SK-N-SH treated with all-trans-retinoic acid at 6 μM for 48 hours (cell line): ENCODE results near the gene PAPPA.
A peak's percentile ranks its signal among the peaks of the same experiment; 100 is the strongest.

Experiments used
- ATAC-seq: fragments of 200-7000 bp; cut with Tn5 transposase; 3 replicates; pipeline ENCODE4 v1.9.1; 2020; ENCODE audit warnings: mild to moderate bottlenecking, moderate library complexity
- ARNTL ChIP-seq: fragments of 450-650 bp; formaldehyde crosslinking; IDR thresholded peaks from 2 replicates; pipeline ENCODE4 v1.5.0; 2020; ENCODE audit warnings: low read depth, mild to moderate bottlenecking, moderate library complexity, borderline replicate concordance
- BACH2 ChIP-seq: fragments of 250-450 bp; sonication (Bioruptor Pico); IDR thresholded peaks from 2 replicates; pipeline ENCODE4 v1.9.0; 2021; ENCODE audit warnings: mild to moderate bottlenecking, borderline replicate concordance
- CREB5 ChIP-seq: fragments of 250-450 bp; sonication (Bioruptor Pico); IDR thresholded peaks from 2 replicates; pipeline ENCODE4 v1.5.1; 2020; ENCODE audit warnings: low read depth, mild to moderate bottlenecking, moderate library complexity
- CSRNP3 ChIP-seq: fragments of 250-450 bp; sonication (Bioruptor Pico); IDR thresholded peaks from 2 replicates; pipeline ENCODE4 v1.5.1; 2021; ENCODE audit warnings: mild to moderate bottlenecking, moderate library complexity
- ESRRG ChIP-seq: fragments of 250-450 bp; sonication (Bioruptor Pico); IDR thresholded peaks from 2 replicates; pipeline ENCODE4 v1.6.1; 2021; ENCODE audit warnings: mild to moderate bottlenecking
- GLIS3 ChIP-seq: fragments of 250-450 bp; sonication (Bioruptor Pico); IDR thresholded peaks from 2 replicates; pipeline ENCODE4 v1.5.0; 2020; ENCODE audit warnings: mild to moderate bottlenecking, moderate library complexity
- ISL1 ChIP-seq: fragments of 250-450 bp; sonication (Bioruptor Pico); IDR thresholded peaks from 2 replicates; pipeline ENCODE4 v2.1.2; 2022; ENCODE audit warnings: mild to moderate bottlenecking, moderate library complexity
- OSR1 ChIP-seq: fragments of 250-450 bp; sonication (Bioruptor Pico); IDR thresholded peaks from 2 replicates; pipeline ENCODE4 v1.8.0; 2022; ENCODE audit warnings: moderate library complexity, mild to moderate bottlenecking, inconsistent platforms
- PPARA ChIP-seq: fragments of 250-450 bp; sonication (Bioruptor Pico); IDR thresholded peaks from 2 replicates; pipeline ENCODE4 v1.5.0; 2020; ENCODE audit warnings: mild to moderate bottlenecking, borderline replicate concordance
- RARB ChIP-seq: fragments of 250-450 bp; sonication (Bioruptor Pico); IDR thresholded peaks from 2 replicates; pipeline ENCODE4 v1.8.0; 2021; ENCODE audit warnings: mild to moderate bottlenecking, moderate library complexity
- SNAI2 ChIP-seq: fragments of 250-450 bp; sonication (Bioruptor Pico); IDR thresholded peaks from 2 replicates; pipeline ENCODE4 v1.5.0; 2020; ENCODE audit warnings: mild to moderate bottlenecking, moderate library complexity
- TCF4 ChIP-seq: fragments of 250-450 bp; sonication (Bioruptor Pico); IDR thresholded peaks from 2 replicates; pipeline ENCODE4 v1.8.0; 2021; ENCODE audit warnings: mild to moderate bottlenecking, moderate library complexity, borderline replicate concordance
- TOX ChIP-seq: fragments of 250-450 bp; sonication (Bioruptor Pico); IDR thresholded peaks from 2 replicates; pipeline ENCODE4 v1.8.0; 2021; ENCODE audit warnings: mild to moderate bottlenecking, moderate library complexity, borderline replicate concordance
- ZC3H10 ChIP-seq: fragments of 250-450 bp; sonication (Bioruptor Pico); IDR thresholded peaks from 2 replicates; pipeline ENCODE4 v1.5.1; 2021; ENCODE audit warnings: mild to moderate bottlenecking, moderate library complexity
- ZFP3 ChIP-seq: fragments of 250-450 bp; sonication (Bioruptor Pico); IDR thresholded peaks from 2 replicates; pipeline ENCODE4 v1.5.0; 2020; ENCODE audit warnings: mild to moderate bottlenecking, moderate library complexity
- ZFP30 ChIP-seq: fragments of 450-650 bp; formaldehyde crosslinking; IDR thresholded peaks from 2 replicates; pipeline ENCODE4 v1.5.0; 2022; ENCODE audit warnings: mild to moderate bottlenecking, moderate library complexity
- ZNF565 ChIP-seq: fragments of 450-650 bp; formaldehyde crosslinking; conservative IDR thresholded peaks from 2 replicates; pipeline ENCODE4 v1.5.0; 2020; ENCODE audit warnings: low read depth, mild to moderate bottlenecking, moderate library complexity
- ZNF70 ChIP-seq: fragments of 450-650 bp; formaldehyde crosslinking; IDR thresholded peaks from 2 replicates; pipeline ENCODE4 v1.5.0; 2020; ENCODE audit warnings: mild to moderate bottlenecking, moderate library complexity
- ZNF8 ChIP-seq: fragments of 450-650 bp; formaldehyde crosslinking; IDR thresholded peaks from 2 replicates; pipeline ENCODE4 v1.5.0; 2020; ENCODE audit warnings: mild to moderate bottlenecking, moderate library complexity

Gene PAPPA

GRCh38 chr9:116155698-116156039 is 2.1 kb downstream of the PAPPA start:
- TF ChIP-seq ZC3H10 (CRISPR knock-in tag) (no peak), GLIS3 (CRISPR knock-in tag) (no peak), SNAI2 (no peak), BACH2 (CRISPR knock-in tag) (no peak), ZNF565 (CRISPR knock-in tag) (no peak), ISL1 (no peak), ZNF8 (CRISPR knock-in tag) (no peak), RARB (CRISPR knock-in tag) (no peak), ESRRG (CRISPR knock-in tag) (no peak), ZFP30 (CRISPR knock-in tag) (no peak), ZNF70 (CRISPR knock-in tag) (no peak), CSRNP3 (CRISPR knock-in tag) (no peak), PPARA (CRISPR knock-in tag) (no peak), TOX (CRISPR knock-in tag) (no peak), TCF4 (CRISPR knock-in tag) (no peak), CREB5 (no peak)
- ATAC-seq: peak; percentile 1; the same call in 1 of the 3 replicates

GRCh38 chr9:116156621-116157314 is 3.2 kb downstream of the PAPPA start:
- TF ChIP-seq CREB5 (no peak), ZFP3 (CRISPR knock-in tag) (0 out of 2 replicates have a peak, but pooled peaks have one; percentile 49)
- TF ChIP-seq, all 23 proteins: peak for 1
- peak; percentile 35 for ATAC-seq

GRCh38 chr9:116157436-116158138 is 4.0 kb downstream of the PAPPA start:
- ATAC-seq: peak; percentile 10; the same call in 1 of the 3 replicates
- TF ChIP-seq RARB (CRISPR knock-in tag) (no peak), ZFP30 (CRISPR knock-in tag) (no peak), OSR1 (no peak), SNAI2 (no peak), ZNF70 (CRISPR knock-in tag) (no peak), CREB5 (no peak), ZNF565 (CRISPR knock-in tag) (no peak), ESRRG (CRISPR knock-in tag) (no peak), ARNTL (CRISPR knock-in tag) (no peak), TCF4 (CRISPR knock-in tag) (no peak), ZNF8 (CRISPR knock-in tag) (no peak)

GRCh38 chr9:116160676-116161571 is 7.3 kb downstream of the PAPPA start:
- no peak for ATAC-seq
- TF ChIP-seq SNAI2 (no peak), TCF4 (CRISPR knock-in tag) (no peak), GLIS3 (CRISPR knock-in tag) (no peak), PPARA (CRISPR knock-in tag) (no peak), ISL1 (no peak), TOX (CRISPR knock-in tag) (no peak), BACH2 (CRISPR knock-in tag) (no peak)
